HepG2 (cell line): ENCODE data around the gene ACOX3. TPM values are rescaled to one million over a fixed set of nuclear protein-coding genes. Genes with fewer than 3 reads are reported as not detected.

Experiments used
- ARNT2 ChIP-seq: sonication (generic); formaldehyde crosslinking; IDR thresholded peaks from 2 replicates; pipeline ENCODE4 v1.8.0; 2022; ENCODE audit warnings: mild to moderate bottlenecking, low read depth, missing genetic modification reagents, moderate library complexity
- CREB1 ChIP-seq, 2 experiments: fragments of 450-650 bp in 1 of 2; IDR thresholded peaks; 2 replicates each; pipeline ENCODE4 v1.6.1; 2016 to 2017; ENCODE audit warnings: control low read depth in 1 of 2, mild to moderate bottlenecking in 1 of 2, missing compliant biosample characterization in 1 of 2, missing genetic modification characterization in 1 of 2
- FOXA3 ChIP-seq: IDR thresholded peaks from 2 replicates; pipeline ENCODE4 v1.6.1; 2016; ENCODE audit warnings: missing genetic modification reagents, missing compliant biosample characterization
- GMEB1 ChIP-seq: sonication (generic); formaldehyde crosslinking; IDR thresholded peaks from 2 replicates; pipeline ENCODE4 v1.5.1; 2020; ENCODE audit warnings: missing genetic modification reagents, mild to moderate bottlenecking, borderline replicate concordance
- PTBP1 ChIP-seq: fragments of 200-400 bp; formaldehyde crosslinking; IDR thresholded peaks from 2 replicates; pipeline ENCODE4 v1.6.1; 2018; ENCODE audit warnings: low read length, low read depth; ENCODE audit not compliant: poor library complexity, severe bottlenecking
- RARA ChIP-seq: IDR thresholded peaks from 2 replicates; pipeline ENCODE4 v1.6.1; 2016; ENCODE audit warnings: missing genetic modification reagents, missing compliant biosample characterization
- RFX5 ChIP-seq: IDR thresholded peaks from 2 replicates; pipeline ENCODE4 v1.6.1; 2011; ENCODE audit warnings: low read depth, low read length, improper control_type of control experiment
- SNRNP70 ChIP-seq: fragments of 200-400 bp; formaldehyde crosslinking; IDR thresholded peaks from 2 replicates; pipeline ENCODE4 v1.6.1; 2017; ENCODE audit warnings: mild to moderate bottlenecking, low read depth, low read length, moderate library complexity
- ZBTB21 ChIP-seq: sonication (generic); formaldehyde crosslinking; IDR thresholded peaks from 2 replicates; pipeline ENCODE4 v1.4.0; 2020; ENCODE audit warnings: missing genetic modification reagents
- ZNF160 ChIP-seq: sonication (generic); formaldehyde crosslinking; IDR thresholded peaks from 2 replicates; pipeline ENCODE4 v1.8.0; 2022; ENCODE audit warnings: mild to moderate bottlenecking, inconsistent platforms, missing genetic modification reagents
- ZNF207 ChIP-seq: fragments of 450-650 bp; IDR thresholded peaks from 2 replicates; pipeline ENCODE4 v1.6.1; 2016; ENCODE audit warnings: antibody characterized with exemption, borderline replicate concordance
- ZNF660 ChIP-seq: sonication (generic); formaldehyde crosslinking; IDR thresholded peaks from 2 replicates; pipeline ENCODE4 v1.5.1; 2020; ENCODE audit warnings: mild to moderate bottlenecking, low read depth, missing genetic modification reagents, borderline replicate concordance
- ZNF720 ChIP-seq: sonication (generic); formaldehyde crosslinking; IDR thresholded peaks from 2 replicates; pipeline ENCODE4 v1.4.0; 2020; ENCODE audit warnings: missing genetic modification reagents
- ZNF746 ChIP-seq: sonication (generic); formaldehyde crosslinking; IDR thresholded peaks from 2 replicates; pipeline ENCODE4 v1.8.0; 2022; ENCODE audit warnings: mild to moderate bottlenecking, missing genetic modification reagents
- polyA plus RNA-seq, 8 experiments: library from polyadenylated mRNA; depleted of rRNA in 3 of 8; stranded (reverse) in 7 of 8; unstranded in 1 of 8; fragments of >200 nt; fragmentation: Illumina TruSeq in 4 of 8; extraction: Trizol in 4 of 8; gene quantifications; 2 replicates each; pipeline versions ENCODE4 v1.2.1 to v1.2.3, GENCODE V29; 2011 to 2016; ENCODE audit warnings: low read depth in 4 of 8, missing spikeins in 1 of 8, mixed read lengths in 1 of 8; ENCODE audit not compliant: insufficient read depth in 1 of 8
- total RNA-seq, 5 experiments: library from RNA; depleted of rRNA; stranded (reverse); fragments of >200 nt; fragmentation: Illumina TruSeq; extraction: Trizol; gene quantifications; 2 replicates each; pipeline ENCODE4 v1.2.3, GENCODE V29; 2016; ENCODE audit warnings: low read depth in 1 of 5
- TF ChIP-seq, protein P1 (sequence below): sonication (generic); formaldehyde crosslinking; IDR thresholded peaks from 2 replicates; pipeline ENCODE4 v1.5.1; 2020; ENCODE audit warnings: mild to moderate bottlenecking, missing genetic modification reagents
- TF ChIP-seq, protein P2 (sequence below): sonication (generic); formaldehyde crosslinking; IDR thresholded peaks from 2 replicates; pipeline ENCODE4 v1.4.0; 2020; ENCODE audit warnings: low read depth, mild to moderate bottlenecking, missing genetic modification reagents
- TF ChIP-seq, protein P3 (sequence below): IDR thresholded peaks from 2 replicates; pipeline ENCODE4 v1.6.1; 2016; ENCODE audit warnings: missing biosample characterization, missing genetic modification reagents, low read depth
- TF ChIP-seq, protein P4 (sequence below), 2 experiments: sonication (generic) in 1 of 2; formaldehyde crosslinking in 1 of 2; IDR thresholded peaks; 2 replicates each; pipeline versions ENCODE4 v1.4.0 to v1.6.1; 2016 to 2020; ENCODE audit warnings: borderline replicate concordance in 1 of 2, low read depth in 1 of 2, mild to moderate bottlenecking in 1 of 2, missing genetic modification reagents in 1 of 2

Gene ACOX3
- total and polyA plus RNA-seq, 2 of the 13 experiments (the other 11 are each of a cell fraction or from before 2014, with no cell fraction given): 4.2 to 17.8 TPM

- TF ChIP-seq RFX5 (no peak), GMEB1 (no peak), CREB1 (IDR thresholded peaks at IDR 0.05) (peak; percentile 86), CREB1 (CRISPR knock-in tag; IDR thresholded peaks at IDR 0.05) (no peak), PTBP1 (no peak), RARA (CRISPR knock-in tag) (peak; percentile 71), ZNF660 (CRISPR knock-in tag) (no peak), ZNF720 (no peak), ARNT2 (no peak), SNRNP70 (no peak), ZNF207 (no peak), ZNF746 (CRISPR knock-in tag) (no peak), FOXA3 (CRISPR knock-in tag) (no peak), ZNF160 (CRISPR knock-in tag) (no peak), ZBTB21 (CRISPR knock-in tag) (peak; percentile 65; the same call in 1 of the 2 replicates)
- TF ChIP-seq, protein P1, sequence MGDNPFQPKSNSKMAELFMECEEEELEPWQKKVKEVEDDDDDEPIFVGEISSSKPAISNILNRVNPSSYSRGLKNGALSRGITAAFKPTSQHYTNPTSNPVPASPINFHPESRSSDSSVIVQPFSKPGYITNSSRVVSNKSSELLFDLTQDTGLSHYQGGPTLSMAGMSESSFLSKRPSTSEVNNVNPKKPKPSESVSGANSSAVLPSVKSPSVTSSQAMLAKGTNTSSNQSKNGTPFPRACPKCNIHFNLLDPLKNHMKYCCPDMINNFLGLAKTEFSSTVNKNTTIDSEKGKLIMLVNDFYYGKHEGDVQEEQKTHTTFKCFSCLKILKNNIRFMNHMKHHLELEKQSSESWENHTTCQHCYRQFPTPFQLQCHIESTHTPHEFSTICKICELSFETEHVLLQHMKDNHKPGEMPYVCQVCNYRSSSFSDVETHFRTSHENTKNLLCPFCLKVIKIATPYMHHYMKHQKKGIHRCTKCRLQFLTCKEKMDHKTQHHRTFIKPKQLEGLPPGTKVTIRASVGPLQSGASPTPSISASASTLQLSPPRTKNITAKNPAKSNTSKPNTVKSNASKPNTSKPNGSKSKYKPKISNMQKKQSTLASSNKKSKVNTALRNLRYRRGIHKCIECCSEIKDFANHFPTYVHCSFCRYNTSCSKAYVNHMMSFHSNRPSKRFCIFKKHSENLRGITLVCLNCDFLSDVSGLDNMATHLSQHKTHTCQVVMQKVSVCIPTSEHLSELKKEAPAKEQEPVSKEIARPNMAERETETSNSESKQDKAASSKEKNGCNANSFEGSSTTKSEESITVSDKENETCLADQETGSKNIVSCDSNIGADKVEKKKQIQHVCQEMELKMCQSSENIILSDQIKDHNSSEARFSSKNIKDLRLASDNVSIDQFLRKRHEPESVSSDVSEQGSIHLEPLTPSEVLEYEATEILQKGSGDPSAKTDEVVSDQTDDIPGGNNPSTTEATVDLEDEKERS (CRISPR knock-in tag): no peak
- TF ChIP-seq, protein P2, sequence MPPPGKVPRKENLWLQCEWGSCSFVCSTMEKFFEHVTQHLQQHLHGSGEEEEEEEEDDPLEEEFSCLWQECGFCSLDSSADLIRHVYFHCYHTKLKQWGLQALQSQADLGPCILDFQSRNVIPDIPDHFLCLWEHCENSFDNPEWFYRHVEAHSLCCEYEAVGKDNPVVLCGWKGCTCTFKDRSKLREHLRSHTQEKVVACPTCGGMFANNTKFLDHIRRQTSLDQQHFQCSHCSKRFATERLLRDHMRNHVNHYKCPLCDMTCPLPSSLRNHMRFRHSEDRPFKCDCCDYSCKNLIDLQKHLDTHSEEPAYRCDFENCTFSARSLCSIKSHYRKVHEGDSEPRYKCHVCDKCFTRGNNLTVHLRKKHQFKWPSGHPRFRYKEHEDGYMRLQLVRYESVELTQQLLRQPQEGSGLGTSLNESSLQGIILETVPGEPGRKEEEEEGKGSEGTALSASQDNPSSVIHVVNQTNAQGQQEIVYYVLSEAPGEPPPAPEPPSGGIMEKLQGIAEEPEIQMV (CRISPR knock-in tag): no peak
- TF ChIP-seq, protein P3, sequence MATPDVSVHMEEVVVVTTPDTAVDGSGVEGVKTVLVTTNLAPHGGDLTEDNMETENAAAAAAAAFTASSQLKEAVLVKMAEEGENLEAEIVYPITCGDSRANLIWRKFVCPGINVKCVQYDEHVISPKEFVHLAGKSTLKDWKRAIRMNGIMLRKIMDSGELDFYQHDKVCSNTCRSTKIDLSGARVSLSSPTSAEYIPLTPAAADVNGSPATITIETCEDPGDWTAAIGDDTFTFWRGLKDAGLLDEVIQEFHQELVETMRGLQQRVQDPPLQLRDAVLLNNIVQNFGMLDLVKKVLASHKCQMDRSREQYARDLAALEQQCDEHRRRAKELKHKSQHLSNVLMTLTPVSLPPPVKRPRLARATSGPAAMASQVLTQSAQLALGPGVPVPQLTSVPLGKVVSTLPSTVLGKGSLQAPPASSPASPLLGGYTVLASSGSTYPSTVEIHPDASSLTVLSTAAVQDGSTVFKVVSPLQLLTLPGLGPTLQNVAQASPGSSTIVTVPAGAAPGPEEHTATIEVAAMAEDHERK: no peak
- TF ChIP-seq, protein P4, sequence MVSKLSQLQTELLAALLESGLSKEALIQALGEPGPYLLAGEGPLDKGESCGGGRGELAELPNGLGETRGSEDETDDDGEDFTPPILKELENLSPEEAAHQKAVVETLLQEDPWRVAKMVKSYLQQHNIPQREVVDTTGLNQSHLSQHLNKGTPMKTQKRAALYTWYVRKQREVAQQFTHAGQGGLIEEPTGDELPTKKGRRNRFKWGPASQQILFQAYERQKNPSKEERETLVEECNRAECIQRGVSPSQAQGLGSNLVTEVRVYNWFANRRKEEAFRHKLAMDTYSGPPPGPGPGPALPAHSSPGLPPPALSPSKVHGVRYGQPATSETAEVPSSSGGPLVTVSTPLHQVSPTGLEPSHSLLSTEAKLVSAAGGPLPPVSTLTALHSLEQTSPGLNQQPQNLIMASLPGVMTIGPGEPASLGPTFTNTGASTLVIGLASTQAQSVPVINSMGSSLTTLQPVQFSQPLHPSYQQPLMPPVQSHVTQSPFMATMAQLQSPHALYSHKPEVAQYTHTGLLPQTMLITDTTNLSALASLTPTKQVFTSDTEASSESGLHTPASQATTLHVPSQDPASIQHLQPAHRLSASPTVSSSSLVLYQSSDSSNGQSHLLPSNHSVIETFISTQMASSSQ (IDR thresholded peaks at IDR 0.05; ENCODE audit: low read depth): no peak
- TF ChIP-seq, protein P4 (CRISPR knock-in tag; IDR thresholded peaks at IDR 0.05; ENCODE audit: borderline replicate concordance): no peak
These were observed 55.4 kb downstream of the ACOX3 start (continued) for GRCh38 chr4:8385106-8385505.
